ENCODE results near the gene SPOCK1.

SPOCK1 gene

DNA sequence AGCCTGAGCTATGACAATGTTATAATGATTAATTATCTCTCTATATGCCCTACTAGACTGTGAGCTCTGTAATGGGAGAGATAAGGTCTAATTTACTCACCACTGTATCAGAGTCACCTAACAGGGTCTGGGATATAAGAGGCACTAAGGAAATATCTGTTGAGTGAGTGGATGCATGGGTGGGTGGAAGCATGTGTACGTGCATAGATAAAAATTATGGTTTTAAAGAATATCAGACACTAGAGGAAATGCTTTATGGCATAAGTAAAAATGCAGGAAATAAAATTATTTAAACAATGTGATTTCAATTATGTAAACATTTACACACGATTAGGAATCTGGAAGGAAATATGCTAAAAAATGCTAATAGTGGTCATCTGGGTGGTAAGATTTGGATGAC is 137.8 kb downstream of the SPOCK1 start:
- DNase-seq = no peak

DNA sequence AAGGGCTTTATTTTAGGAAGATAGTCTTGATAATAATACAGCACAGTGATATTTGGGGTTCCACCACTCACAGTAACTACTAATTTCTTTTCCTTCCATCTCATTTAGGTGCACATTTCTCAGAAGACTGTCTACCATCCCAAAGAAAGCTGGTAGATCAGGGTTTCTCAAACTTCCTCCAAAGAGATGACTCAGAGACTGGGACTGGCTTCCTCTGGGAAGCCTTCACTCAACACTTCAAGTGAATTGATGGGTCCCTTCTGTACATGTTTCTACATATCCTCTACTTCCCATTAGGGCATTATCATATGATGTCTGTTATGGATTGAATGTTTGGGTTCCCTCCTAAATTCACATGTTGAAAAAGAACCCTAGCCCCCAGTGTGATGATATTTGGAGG is 138.5 kb downstream of the SPOCK1 start:
- no peak for DNase-seq

DNA sequence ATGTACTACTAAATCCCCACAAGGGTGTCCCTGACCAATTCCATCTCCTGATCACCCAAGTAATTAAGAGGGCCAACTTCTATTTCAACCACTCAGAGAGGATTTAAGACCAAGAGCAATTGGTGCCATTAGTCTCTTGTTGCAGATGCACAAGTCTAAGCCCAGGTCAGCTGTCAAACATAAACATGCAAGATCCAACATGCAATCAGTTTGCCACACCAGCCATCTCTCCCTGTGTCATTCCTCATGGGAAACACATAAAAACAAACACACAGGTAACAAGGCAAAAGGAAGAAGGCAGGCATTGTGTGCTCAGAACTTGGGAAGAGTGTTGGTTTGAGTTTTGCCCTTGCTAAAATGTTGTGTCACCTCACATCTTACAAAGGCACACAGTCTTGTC is 139.2 kb downstream of the SPOCK1 start:
- DNase-seq = no peak

DNA sequence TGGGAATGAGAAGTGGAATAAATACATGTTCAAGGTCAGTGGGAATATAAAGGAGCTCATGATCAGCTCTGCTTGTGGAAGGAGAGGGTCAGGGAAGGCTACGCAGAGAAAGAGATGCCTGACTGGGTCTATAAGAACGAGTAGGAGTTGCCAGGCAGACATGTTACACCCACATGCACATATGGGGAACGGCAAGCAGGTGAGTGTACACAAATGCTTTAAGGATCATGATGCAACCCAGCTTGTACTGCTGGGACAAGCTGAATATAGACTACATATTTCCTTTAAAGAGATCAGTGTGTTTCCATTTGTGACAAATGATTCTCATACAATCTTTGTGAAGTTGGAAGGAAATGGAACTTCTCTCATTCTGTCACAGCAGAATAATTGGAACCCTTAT is 141.7 kb downstream of the SPOCK1 start:
- DNase-seq = no peak

DNA sequence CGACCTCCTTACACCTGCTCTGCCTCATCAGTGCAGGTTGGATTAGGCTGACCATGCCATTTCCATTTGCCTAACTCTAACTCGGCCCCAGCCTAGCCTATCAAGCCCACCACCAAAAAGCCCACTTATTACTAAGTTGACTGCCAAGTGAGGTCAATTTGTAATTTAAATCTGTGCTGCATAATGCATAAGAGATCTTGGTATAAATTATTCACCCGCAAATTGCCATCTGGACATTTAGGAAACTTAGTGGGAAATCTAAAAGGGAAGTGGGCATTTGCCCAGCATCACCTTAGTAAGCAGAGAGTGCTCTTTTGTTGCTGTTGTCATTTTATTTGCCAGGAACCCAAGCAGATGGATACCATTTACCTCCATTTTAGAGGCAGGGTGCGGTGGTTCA is 143.0 kb downstream of the SPOCK1 start:
- no peak for DNase-seq

DNA sequence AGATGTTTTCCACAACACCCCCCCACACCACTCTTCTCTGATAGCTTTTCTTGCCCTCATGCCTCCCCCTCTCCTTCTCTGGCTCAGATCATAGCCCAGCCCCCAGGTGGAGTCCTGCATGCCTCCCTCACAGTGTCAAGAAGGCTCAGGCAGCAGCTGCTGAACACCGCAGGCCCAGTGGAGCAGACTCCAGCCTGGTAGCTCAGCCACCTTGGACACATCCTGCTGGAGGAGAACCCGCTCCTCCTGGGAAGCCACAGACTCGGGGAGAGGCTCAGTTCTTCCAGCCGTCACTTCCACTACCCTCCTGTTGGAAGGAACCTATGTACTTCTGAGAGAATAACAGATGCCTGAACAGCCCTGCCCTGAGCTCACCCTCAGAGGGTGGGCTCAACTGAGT is 143.4 kb downstream of the SPOCK1 start:
- DNase-seq = no peak

DNA sequence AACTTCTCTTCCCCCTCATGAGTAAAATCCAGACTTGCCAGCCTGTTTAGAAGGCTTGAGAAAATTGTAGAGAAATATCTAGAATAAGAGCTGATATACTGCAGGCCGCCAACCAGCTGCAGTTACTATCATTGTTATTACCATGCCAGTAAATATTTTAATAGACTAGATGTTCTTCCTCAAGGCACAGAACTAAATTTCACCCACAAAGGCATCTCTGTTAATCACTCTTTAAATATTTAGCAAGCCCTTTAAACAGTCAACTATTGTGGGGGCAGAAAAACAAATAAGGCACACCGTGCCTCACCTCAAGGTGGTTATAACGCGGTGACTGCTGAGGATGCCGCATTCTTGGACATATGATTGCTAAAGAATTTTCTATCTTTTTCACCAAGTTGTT is 147.0 kb downstream of the SPOCK1 start:
- no peak for DNase-seq

DNA sequence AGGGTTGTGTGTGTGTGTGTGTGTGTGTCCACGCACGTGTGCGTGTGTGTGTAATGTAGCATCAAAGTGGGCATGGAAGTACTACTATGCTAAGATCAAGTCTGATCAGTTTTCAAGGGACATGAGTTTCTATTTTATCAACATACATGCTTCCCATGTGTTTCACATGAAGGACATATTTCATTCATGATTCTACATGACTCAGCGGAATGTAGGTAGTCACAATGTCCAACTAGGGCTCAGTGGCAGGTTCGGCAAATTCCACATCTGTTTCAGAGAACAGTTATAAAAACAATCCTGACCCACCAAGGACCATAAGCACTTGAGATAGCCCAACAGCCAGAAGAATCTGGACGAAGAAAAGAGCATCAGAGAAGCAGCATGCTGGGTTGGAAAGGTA is 148.3 kb downstream of the SPOCK1 start:
- DNase-seq = no peak

DNA sequence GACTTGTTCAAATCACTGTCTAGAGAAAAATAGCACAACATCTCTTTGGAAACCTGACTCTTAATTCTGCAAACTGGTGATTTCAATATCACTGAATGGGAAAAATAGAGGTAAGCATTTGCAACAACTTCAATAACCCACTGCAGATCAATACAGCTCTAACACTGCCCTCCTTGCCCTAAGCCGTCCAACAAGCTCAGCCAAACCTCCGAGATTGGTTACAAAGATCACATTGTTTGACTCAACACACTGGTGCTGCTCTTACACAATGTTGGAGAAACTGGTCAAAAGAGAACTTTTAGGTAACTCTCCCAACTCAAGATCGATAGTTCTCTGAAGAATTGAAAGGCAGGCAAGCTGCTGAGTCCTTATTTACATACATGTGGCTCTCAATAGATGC is 150.4 kb downstream of the SPOCK1 start:
- DNase-seq = no peak

DNA sequence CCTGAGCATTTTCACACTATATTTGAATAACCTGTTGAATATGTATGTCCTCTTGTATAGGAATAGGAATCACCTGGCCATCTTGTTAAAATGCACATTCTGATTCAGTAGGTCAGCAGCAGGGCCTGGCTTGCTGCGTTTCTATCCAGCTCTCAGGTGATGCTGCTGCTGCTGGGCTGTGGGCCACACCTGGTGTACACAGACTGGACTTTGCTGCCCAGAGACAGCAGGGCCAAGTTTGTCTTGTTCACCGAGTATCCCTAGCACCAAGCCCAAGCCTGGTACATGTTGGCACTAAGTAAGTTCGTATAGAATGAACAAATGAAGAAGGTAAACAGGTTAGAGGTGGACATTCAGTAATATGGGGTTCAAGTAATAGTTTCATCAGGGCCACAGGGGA is 151.3 kb downstream of the SPOCK1 start:
- DNase-seq = no peak

DNA sequence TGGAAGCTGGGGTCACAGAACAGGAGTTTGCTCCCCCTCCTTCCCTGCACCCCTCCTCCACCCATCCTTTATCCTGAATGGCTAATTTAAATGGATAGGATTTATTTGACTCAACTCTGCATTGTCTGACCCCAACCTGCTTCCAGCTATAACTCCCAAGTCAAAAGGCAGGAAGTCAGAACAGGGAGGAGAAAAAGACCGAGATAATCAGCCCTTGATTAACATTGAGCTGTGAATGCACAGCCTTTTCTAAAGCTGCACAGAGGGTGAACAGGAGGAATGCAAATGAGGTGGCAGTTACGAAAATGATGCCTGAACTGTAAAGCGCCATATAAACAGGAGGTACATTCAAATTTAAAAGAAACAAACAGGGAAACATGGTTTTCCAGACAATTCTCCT is 152.8 kb downstream of the SPOCK1 start:
- DNase-seq = no peak

DNA sequence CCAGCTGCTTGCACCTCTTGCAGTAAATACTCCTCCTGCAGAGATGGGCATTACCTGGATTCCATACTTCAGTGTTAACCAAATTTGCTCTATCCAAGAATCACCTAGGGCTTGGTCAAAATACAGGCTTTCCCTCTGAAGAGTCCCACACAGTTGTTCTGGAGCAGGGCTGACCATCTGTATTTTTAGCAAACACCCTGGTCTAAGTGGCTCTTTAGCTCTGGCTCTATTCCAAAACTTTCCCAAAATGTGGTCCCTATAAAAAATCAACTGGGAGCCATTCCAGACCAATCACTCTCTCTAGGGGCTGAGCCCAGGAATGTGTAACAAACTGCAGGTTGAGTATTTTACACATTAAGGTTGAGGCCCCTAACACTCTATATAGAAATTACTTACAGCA is 153.7 kb downstream of the SPOCK1 start:
- no peak for DNase-seq

DNA sequence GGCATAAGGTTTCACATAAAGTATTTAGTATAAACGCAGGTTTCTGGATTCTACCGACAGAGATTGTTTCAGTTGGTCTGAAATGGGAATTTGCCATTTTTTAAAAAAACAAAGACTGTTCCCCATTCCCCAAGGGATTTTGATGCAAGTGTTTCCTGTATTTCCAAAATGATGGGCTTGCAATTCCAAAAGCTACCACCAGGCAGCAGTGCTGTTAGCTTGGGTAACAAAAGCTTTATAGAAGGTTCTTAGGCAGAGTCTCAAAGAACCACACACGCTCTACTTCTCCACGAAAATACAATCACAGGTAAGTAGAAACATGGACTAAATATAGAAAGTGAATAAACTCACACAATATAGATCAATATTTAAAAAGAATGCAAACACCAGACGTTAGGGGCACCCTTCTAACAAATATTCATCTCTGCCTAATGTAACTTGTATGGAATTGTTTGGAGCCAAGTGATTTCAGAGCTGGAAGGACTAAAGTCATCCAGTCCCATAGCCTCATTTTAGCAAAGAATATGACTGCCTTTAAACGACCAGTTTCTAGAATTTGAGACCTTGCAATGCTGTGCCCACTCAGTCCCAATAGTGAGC is 154.3 kb downstream of the SPOCK1 start:
- no peak for DNase-seq

DNA sequence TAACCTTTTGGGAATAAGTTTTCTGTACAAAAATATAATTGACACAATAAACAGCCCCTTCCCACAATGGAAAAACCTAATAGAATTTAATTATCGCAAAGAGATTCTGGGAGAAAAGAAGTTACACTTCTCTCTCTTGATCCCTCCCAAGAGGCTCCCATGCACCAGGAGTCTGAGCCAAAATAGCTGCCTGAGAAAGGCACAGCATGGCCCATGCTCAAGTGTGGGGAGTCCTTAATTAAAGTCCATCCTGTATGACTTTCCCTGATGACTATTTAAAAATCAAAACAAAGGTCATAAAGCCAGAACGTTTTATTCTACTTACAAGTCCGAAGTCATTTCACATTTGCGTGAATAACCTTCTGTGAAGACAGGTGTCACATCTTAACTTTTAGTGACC is 155.1 kb downstream of the SPOCK1 start:
- DNase-seq = no peak

DNA sequence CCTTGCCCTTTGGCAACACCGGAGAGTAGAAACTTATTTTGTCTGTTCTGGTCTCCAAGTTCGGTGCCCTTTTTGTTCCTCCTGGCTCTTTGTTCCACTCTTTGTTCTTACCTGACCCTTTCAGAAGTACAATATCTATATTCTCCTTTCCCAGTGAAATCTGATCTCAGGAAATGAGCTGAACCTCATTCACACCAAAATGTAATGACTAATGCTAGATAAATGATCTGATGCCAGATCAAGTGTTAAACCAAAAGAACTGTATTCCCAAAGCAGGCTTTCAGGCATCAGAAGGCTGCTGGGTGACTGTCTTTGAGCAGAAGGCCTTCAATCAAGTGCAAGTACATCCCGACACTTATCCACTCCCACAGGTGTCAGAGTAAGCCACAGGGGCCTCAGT is 156.4 kb downstream of the SPOCK1 start:
- DNase-seq = no peak

DNA sequence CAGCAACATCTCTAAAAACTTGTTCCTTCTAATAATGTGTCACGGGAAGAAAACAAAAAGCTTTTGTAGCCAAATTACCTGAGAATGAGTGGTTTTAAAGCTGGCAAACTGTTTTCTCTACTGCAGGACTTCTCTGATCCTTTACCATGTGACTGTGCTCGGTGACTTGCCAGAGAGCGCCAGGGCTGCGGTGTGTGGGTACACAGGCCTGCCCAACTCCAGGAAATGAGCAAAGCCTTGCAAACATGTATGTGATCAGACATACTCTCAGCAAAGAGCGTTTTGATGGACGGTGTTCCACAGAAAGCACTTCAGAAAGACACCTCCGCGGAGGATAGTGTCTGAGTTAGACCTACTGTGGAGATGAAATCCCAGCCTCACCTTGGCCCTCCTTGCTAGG is 157.3 kb downstream of the SPOCK1 start:
- no peak for DNase-seq

DNA sequence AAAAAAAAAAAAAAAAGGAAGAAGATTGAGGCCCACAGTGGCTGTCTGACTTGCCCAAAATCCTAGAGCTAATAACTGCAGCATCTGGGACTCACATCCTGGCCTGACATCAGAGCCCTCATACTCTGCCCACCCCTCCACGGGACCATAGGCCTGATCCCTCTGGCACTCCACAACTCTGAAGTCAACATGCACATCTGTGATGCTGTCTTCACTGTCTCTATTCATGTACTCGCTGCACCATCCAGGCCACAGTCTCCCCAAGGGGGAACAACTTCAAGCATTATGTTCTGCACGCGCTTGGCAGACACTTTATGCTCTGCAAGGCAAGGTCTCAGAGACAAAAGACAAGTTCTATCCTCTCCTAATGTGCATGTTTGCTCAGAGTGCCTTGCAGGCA is 158.2 kb downstream of the SPOCK1 start:
- no peak for DNase-seq

DNA sequence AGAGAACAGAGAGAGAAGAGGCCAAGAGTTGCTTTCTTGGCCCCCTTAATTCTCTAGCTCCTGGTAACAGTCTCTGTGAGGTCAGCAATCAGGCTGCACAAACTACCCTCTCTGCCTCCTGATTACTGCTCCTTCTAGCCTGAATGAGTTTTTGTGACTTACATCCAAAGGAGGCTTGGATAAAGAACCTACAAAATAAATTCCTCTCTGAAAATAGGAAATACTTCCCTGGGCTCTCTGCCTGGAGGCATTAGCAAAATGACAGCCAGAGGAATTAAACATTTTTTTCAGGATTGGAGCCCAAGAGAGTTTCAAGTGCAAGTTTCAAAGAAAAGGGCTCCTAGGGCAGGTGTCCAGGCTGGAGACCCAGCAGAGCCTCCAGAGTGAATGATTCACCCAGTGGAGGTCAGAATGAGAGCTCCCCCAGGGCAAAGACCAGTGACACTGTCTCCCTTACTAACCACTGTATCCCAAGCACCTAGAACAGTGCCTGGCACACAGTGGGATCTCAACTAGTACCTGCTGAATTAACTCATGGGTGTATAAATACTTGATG is 162.5 kb downstream of the SPOCK1 start:
- no peak for DNase-seq

DNA sequence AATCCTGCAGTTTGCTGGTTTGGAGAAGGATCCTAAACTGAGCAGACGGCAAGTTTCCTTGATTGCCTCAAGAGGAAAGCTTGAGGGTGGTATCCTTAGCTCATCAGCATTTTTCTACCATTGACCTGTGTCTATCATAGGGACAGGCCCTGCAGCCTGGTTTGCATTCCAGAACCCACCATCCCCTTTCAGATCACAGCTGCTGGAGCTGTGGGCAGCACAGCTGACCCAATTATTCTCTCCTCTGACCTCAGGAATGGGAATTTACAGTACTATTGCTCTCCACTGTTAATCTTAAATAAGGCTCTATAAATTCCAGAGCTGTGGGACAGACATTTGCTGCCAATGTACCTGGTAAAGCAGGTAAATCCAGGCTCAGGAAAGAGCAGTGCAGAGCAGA is 163.0 kb downstream of the SPOCK1 start:
- DNase-seq = no peak

DNA sequence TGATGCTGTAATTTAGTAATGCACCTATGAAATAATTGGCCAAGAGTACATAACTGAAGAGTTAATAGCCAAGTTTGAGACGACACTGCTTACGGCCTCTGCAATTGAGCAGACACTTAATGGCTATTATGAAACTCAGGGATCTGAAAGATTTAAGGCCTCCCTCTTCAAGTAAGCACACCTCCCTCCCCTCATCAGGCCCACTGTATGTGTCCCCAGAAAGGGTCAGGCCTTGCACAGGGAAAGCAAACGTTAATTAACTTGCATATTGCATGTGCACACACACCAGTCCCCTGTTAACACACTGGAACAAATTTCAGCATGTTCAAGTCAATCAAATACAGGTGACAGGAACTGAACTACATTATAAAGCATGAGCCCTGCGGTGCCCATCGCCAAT is 163.6 kb downstream of the SPOCK1 start:
- no peak for DNase-seq

DNA sequence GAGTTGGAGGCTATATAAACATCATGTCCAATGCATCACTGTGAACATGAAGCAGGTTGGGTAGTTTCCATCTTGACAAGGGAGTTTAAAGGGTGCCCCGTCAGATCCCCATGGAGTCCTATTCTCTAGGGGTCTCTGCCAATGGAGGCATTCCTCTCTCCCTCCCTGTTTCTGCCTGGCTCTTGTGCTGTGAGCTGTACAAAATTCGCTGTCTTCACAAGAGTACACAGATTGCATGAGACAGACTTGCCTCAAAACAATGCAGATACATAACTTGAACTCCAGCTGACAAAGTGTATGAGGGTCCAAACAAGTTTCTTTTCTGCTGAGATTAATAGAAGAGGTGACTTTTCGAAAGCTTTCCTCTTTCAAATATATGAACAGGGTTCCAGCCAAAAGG is 165.2 kb downstream of the SPOCK1 start:
- DNase-seq = no peak

DNA sequence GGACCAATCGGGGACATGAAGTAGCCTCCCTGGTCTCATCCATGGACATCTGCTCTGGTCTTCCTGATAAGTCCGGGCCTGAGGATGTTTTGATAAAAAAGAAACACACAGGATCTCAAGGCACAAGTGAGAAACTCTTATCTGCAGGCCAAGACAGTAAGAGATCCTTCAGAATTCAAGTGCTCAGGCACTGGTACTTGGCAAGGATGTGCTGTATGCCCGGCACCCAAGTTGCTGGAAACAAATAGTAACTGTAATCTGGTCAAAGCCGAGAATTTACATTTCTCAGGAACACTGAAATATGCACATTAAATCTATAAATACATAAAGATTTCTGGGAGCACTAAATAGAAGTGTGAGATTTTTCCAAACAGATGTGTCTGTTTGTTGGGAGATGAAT is 165.7 kb downstream of the SPOCK1 start:
- no peak for DNase-seq

DNA sequence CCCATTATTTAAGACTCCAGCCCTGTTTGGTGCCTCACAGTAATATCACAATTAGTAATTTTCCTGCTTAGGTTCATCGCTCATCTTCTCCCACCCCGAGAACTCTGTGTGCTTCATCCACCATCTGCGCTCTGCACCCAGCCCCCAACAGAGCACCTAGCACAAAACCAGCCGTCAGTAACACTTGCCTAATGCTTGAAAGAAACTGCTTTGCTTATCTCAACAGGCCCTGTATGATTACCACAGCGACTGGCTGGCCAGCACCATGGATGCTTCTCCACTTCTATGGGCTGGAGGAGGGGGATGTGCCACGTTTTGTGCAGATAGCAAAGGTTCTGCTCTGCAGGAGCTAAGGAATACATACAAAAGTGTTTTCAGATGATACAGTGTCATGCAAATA is 166.8 kb downstream of the SPOCK1 start:
- no peak for DNase-seq

DNA sequence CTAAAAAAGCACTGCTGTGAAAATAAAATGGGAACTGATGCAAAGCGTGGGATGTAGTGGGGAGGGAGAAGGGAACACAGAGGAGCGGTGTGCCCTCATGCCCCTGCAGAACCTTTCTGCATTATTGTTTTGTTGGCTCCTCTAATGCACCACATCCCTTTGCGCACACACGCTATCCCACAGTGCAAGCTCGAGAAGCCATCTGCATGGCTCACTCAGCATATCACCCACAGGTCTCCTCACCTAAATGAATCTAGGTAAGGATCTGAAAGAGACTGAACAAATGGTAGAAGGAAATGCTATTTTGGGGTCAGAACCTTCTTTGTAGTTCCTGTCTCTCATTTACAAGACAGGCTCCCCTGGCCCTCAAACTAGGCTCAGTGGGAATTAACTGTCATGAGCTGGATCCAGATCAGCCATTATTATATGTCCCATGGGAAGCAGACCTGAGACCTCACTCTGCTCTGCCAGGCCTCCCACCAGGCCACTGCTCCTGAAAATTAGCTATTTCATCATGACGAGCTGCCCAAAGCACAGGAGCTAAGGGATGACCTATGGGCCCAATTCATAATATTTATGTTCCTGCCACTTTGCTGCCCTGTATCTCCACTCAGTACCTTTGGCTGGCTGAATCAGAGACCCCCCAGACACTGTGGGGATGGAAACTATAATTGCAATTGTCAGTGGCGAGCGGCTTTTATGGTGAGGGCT is 169.4 kb downstream of the SPOCK1 start:
- no peak for DNase-seq

DNA sequence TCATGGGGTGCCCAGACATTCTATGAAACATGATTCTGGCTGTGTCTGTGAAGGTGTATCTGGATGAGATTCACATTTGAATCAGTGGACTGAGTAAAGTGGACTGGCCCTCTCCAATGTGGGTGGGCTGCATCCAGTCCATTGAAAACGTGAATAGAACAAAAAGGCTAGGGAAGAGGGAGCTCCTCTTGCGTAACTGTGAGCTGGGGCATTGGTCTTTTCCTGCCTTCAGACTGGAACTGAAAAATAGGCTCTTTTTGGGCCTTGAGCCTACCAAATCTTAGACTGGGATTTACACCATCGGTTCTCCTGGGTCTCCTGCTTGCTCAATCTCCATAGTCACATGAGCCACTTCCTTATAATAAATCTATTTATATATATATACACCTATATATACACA is 170.1 kb downstream of the SPOCK1 start:
- no peak for DNase-seq
